MCF 10A (cell line): ENCODE results near the gene GSTT4. TPM values are rescaled to one million over a fixed set of nuclear protein-coding genes. Genes with fewer than 3 reads are reported as not detected.
A peak's percentile ranks its signal among the peaks of the same experiment; 100 is the strongest.
"Not testable (repeated sequence)": the region's sequence is repeated elsewhere in the genome, so short reads cannot be mapped to it uniquely, and the experiment has no call there.

ENCODE experiments used
- BruUV-seq: library from RNA; stranded (reverse); fragments of 400-500 nt; replicated peaks from 2 replicates; lab custom pipeline; 2021; lab: Mats Ljungman, UMichigan
- CTCF ChIA-PET: fragments of 300-600 bp; sonication (Branson Sonifier 250); formaldehyde crosslinking; extraction: SDS; loops from one replicate; lab custom pipeline; 2021; ENCODE audit warnings: antibody characterized with exemption, inconsistent platforms; lab: Yijun Ruan, JAX
- POLR2A ChIA-PET: fragments of 300-600, 350-650 bp; sonication (Branson Sonifier 250); formaldehyde crosslinking; extraction: SDS; loops from one replicate; lab custom pipeline; 2020; ENCODE audit warnings: antibody characterized with exemption, inconsistent platforms; lab: Yijun Ruan, JAX
- DNase-seq: peaks from one replicate; pipeline ENCODE4 v3.0.0-alpha.2; 2018; ENCODE audit not compliant: unreplicated experiment
- H3K27ac Mint-ChIP-seq: one replicate; pipeline ENCODE4 v1.8.0; 2022; ENCODE audit warnings: mild to moderate bottlenecking, low read depth, mixed read lengths; ENCODE audit not compliant: unreplicated experiment
- H3K27me3 Mint-ChIP-seq: one replicate; pipeline ENCODE4 v1.8.0; 2022; ENCODE audit warnings: mixed read lengths; ENCODE audit not compliant: insufficient read depth, unreplicated experiment
- H3K36me3 Mint-ChIP-seq: one replicate; pipeline ENCODE4 v1.8.0; 2022; ENCODE audit warnings: mild to moderate bottlenecking, moderate library complexity, mixed read lengths; ENCODE audit not compliant: insufficient read depth, unreplicated experiment
- H3K4me1 Mint-ChIP-seq: one replicate; pipeline ENCODE4 v1.8.0; 2022; ENCODE audit warnings: mixed read lengths; ENCODE audit not compliant: insufficient read depth, unreplicated experiment
- H3K4me3 Mint-ChIP-seq: one replicate; pipeline ENCODE4 v1.8.0; 2022; ENCODE audit warnings: mild to moderate bottlenecking, moderate library complexity, mixed read lengths; ENCODE audit not compliant: unreplicated experiment
- H3K9me3 Mint-ChIP-seq: one replicate; pipeline ENCODE4 v1.8.0; 2022; ENCODE audit warnings: mixed read lengths; ENCODE audit not compliant: unreplicated experiment
- CTCF ChIP-seq: fragments of 200-600 bp; IDR thresholded peaks from one replicate; pipeline ENCODE4 v1.8.0; 2022; ENCODE audit warnings: antibody characterized with exemption, mild to moderate bottlenecking; ENCODE audit not compliant: unreplicated experiment
- intact Hi-C: fragments of 100-400 bp; cut with micrococcal nuclease; formaldehyde crosslinking; loops from 2 replicates; pipeline ENCODE4 v1.14.1; 2022
- total RNA-seq: library from RNA; stranded (reverse); gene quantifications from 2 replicates; pipeline ENCODE4 v1.2.3, GENCODE V29; 2022

Gene GSTT4
- total RNA-seq, 1 experiment from 2014 or later, result not detected

- H3K27me3 Mint-ChIP-seq, H3K4me3 Mint-ChIP-seq, H3K4me1 Mint-ChIP-seq, BruUV-seq, H3K9me3 Mint-ChIP-seq, H3K27ac Mint-ChIP-seq, H3K36me3 Mint-ChIP-seq, POLR2A ChIA-PET: not testable (repeated sequence)
- CTCF ChIA-PET, result interaction anchor here (0.6 to 1.2 kb wide), 6 partner anchors 38 to 379 kb away, joined by 3 to 6 read pairs (median 4); no protein-coding TSS in a partner anchor
- peak; percentile 81 for DNase-seq
- TF ChIP-seq CTCF, result peak; percentile 95
- intact Hi-C loops, result loop anchor here (5.0 kb wide), 2 partner anchors 64 to 94 kb away; partner anchors contain the start of gene MIF
Observed at GRCh38 chr22:23956301-23956900, 48.9 kb downstream of the GSTT4 start.

DNA sequence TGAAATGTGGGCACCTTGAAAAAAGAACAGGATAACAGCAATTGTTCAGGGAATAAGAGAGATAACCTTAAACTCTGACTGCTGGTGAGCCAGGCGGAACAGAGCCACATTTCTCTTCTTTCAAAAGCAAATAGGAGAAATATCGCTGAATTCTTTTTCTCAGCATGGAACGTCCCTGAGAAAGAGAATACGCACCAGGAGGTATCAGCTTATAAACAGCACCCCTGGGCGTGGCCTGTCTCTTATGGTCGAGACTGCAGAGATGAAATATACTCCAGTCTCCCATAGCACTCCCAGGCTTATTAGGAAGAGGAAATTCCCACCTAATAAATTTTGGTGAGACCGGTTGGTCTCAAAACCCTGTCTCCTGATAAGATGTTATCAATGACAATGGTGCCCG, 49.4 kb downstream of the GSTT4 start:
- CTCF ChIA-PET, result interaction anchor here (0.6 to 1.2 kb wide), 6 partner anchors 37 to 996 kb away, joined by 3 to 6 read pairs (median 4); no protein-coding TSS in a partner anchor
- BruUV-seq, H3K27me3 Mint-ChIP-seq, DNase-seq, H3K27ac Mint-ChIP-seq, H3K9me3 Mint-ChIP-seq, H3K4me3 Mint-ChIP-seq, H3K4me1 Mint-ChIP-seq, H3K36me3 Mint-ChIP-seq: not testable (repeated sequence)
- POLR2A ChIA-PET, result interaction anchor here (0.6 kb wide), 1 partner anchor 40 kb away, joined by 3 read pairs; no protein-coding TSS in a partner anchor
- intact Hi-C loops, result loop anchor here (5.0 kb wide), 2 partner anchors 64 to 94 kb away; partner anchors contain the start of gene MIF

DNA sequence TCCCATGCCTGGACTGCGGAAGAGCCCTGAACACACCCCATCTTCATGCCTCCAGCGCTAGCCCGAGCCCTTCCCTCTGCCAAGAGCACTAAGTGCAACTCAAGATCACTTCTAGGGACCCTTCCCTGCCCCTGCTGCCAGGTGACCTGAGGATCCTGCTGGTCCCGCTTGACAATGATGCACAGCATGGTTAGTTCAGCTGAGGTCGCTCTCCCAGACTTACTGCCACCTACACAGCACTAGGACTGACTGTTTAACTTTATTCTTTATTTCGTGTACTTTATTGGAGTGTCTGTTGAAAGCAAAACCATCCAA, 50.3 kb downstream of the GSTT4 start:
- POLR2A ChIA-PET, H3K4me1 Mint-ChIP-seq, H3K27me3 Mint-ChIP-seq, H3K4me3 Mint-ChIP-seq, H3K36me3 Mint-ChIP-seq, BruUV-seq, H3K9me3 Mint-ChIP-seq, DNase-seq, H3K27ac Mint-ChIP-seq: not testable (repeated sequence)
- intact Hi-C loops, result loop anchor here (5.0 kb wide), 2 partner anchors 63 to 93 kb away; partner anchors contain the start of gene MIF
- CTCF ChIA-PET, result interaction anchor here (0.7 to 1.0 kb wide), 2 partner anchors 91 to 995 kb away, joined by 3 to 6 read pairs; no protein-coding TSS in a partner anchor

DNA sequence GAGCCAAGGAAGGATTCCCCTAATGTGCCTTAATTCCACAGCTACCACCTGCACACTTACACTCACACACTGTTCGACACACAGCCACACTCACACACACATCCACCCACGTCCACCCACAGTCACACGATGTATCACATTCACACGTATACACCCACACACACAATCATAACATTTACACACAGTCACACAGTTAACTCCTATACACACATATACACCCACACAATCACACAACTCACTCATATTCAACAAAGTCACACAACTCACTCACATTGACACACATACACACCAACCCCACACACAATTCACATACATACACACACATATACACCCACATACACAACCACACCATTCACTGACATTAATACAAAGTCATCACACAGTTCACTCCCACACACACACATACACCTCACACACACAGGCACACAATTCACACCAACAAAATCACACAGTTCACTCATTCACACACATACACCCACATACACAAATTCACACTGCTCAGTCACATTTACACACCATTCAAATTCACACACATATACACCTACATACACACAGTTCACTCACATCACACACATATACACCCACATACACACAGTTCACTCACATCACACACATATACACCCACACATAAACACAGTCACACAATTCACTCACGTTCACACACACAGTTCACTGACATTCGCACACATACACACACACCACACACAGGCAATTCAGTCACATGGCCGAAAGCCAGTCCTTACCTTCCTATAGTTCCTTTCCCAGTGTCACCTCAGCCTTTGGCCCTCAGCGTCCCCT, 50.9 kb downstream of the GSTT4 start:
- POLR2A ChIA-PET, H3K27ac Mint-ChIP-seq, H3K36me3 Mint-ChIP-seq, DNase-seq, H3K9me3 Mint-ChIP-seq, H3K4me1 Mint-ChIP-seq, BruUV-seq, intact Hi-C loops, H3K27me3 Mint-ChIP-seq, H3K4me3 Mint-ChIP-seq: not testable (repeated sequence)
- CTCF ChIA-PET, result interaction anchor here (0.7 kb wide), 1 partner anchor 91 kb away, joined by 3 read pairs; no protein-coding TSS in a partner anchor

DNA sequence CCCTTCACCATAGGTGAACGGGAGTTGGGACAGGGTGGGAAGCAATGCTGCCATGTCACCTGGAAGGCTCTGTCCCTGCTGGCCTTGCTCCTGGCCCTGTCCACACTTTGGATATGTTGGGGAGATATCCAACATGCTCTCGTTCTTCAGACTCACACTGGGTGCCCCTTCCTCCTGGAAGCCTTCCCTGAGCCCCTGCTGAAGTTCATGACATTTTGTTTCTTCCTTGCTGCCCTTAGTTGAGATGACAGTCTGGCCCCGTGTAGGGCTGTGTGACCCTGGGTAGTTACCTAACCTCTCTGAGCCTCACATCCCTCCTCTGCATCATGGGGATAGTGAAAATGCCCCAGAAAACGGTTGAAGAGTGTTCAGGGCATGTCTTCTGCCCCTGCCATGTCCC, 51.8 kb downstream of the GSTT4 start:
- H3K36me3 Mint-ChIP-seq, DNase-seq, H3K27me3 Mint-ChIP-seq, intact Hi-C loops, H3K4me1 Mint-ChIP-seq, H3K27ac Mint-ChIP-seq, H3K9me3 Mint-ChIP-seq, POLR2A ChIA-PET, BruUV-seq, H3K4me3 Mint-ChIP-seq: not testable (repeated sequence)
- CTCF ChIA-PET, result interaction anchor here (0.7 kb wide), 1 partner anchor 993 kb away, joined by 3 read pairs; no protein-coding TSS in a partner anchor

- intact Hi-C loops, H3K27me3 Mint-ChIP-seq, H3K36me3 Mint-ChIP-seq, DNase-seq, H3K27ac Mint-ChIP-seq, BruUV-seq, POLR2A ChIA-PET, H3K9me3 Mint-ChIP-seq, H3K4me1 Mint-ChIP-seq, H3K4me3 Mint-ChIP-seq: not testable (repeated sequence)
- CTCF ChIA-PET, result interaction anchor here (0.7 kb wide), 1 partner anchor 993 kb away, joined by 3 read pairs; no protein-coding TSS in a partner anchor
Observed at GRCh38 chr22:23952794-23953405, 52.4 kb downstream of the GSTT4 start.

DNA sequence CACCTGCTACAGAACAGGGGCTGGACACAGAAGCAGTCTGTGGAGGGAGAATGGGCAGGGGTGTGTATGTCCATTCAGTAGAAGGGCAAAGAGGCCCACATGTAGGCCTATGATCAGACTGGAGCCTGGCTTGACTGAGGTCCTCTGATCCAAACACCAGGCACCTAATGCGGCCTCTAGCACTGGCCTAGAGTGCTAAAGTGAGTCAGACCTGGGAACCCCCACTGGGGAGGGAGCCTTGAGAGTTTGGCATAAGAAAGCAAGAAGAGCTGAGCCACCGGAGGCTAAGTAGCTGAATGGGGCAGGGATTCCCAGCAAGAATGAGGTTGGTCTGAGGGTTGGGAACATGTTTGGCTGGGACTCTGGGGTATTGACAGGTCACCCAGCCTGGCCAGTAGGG, 53.9 kb downstream of the GSTT4 start:
- H3K27me3 Mint-ChIP-seq, POLR2A ChIA-PET, H3K36me3 Mint-ChIP-seq, H3K9me3 Mint-ChIP-seq, DNase-seq, H3K4me1 Mint-ChIP-seq, intact Hi-C loops, CTCF ChIA-PET, H3K4me3 Mint-ChIP-seq, BruUV-seq, H3K27ac Mint-ChIP-seq: not testable (repeated sequence)

- CTCF ChIA-PET, H3K27me3 Mint-ChIP-seq, DNase-seq, intact Hi-C loops, H3K9me3 Mint-ChIP-seq, H3K36me3 Mint-ChIP-seq, H3K4me1 Mint-ChIP-seq, H3K27ac Mint-ChIP-seq, POLR2A ChIA-PET, H3K4me3 Mint-ChIP-seq, BruUV-seq: not testable (repeated sequence)
Observed at GRCh38 chr22:23949764-23950163, 55.5 kb downstream of the GSTT4 start.
